Spleen (tissue), 7 donors: ENCODE measurements around the gene GPR27.

Source experiments
- CTCF ChIP-seq, 11 experiments: fragments of 200-600 bp in 7 of 11; fragments of 450-650 bp in 4 of 11; sonication (generic) in 4 of 11; IDR thresholded peaks in 8 of 11; conservative IDR thresholded peaks in 3 of 11; 1 replicate in 7 of 11; 2 replicates in 4 of 11; pipeline versions ENCODE4 v1.4.0 to v1.8.0; 2016 to 2021; ENCODE audit warnings: antibody characterized with exemption in 11 of 11, inconsistent platforms in 4 of 11, mild to moderate bottlenecking in 1 of 11
- POLR2A ChIP-seq, 3 donors: fragments of 450-650 bp; IDR thresholded peaks; one replicate each; pipeline ENCODE4 v1.5.1; 2017; ENCODE audit warnings: antibody characterized with exemption in 3 of 3, mild to moderate bottlenecking in 1 of 3
- donor health status: DM: no; HTN: no; CAD: no; lungs with moderate emphysema.
- donor health status: DM: no; HTN: no; CAD: no.
- donor health status: DM: no; HTN: no; CAD: no.

- no peak for TF ChIP-seq CTCF (IDR thresholded peaks at IDR 0.05 in 8 of 11, conservative IDR thresholded peaks at IDR 0.05 in 3 of 11)
- no peak for TF ChIP-seq POLR2A (IDR thresholded peaks at IDR 0.05)
Measured at GRCh38 chr3:71758091-71758490, 4.4 kb downstream of the GPR27 start.
